ENCODE results near the gene AKNA.

DNA sequence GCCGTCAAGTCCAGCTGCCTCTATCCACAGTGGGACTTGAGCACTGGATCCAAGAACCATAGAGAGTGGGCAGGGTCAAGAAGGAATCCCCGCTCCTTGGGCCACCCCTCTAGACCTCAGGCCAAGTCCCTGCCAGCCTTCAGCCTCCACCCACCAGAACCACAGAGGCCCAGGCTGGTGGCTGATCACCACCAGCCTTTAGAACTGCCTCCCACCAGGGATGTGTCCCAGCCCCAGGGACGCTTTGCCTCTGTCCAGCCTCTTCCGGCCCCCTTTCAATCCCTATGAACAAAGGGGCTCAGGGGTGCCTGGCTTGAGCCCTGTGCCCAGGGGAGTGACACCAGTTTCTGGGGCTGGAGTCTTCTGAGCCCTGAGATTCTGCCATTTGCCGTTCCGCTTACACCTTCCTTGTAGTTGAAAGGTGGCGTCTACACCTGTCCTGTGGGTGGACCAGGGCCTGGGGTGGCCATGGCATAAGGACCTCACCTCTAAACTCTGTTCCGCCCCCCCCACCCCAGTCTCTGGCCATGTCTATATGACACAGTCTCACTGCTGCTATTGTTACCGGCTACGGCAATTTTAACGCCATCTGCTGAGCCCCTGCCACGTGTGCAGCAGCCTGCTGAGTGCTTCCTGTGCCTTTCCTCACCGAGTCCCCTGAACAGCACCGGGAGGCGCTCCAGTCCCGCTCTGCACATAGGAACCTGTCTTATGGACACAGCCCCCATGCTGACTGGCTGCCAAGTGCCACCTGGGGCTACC lies 100.6 kb downstream of the AKNA start:
- TF ChIP-seq POLR2A (IDR thresholded peaks at IDR 0.05), result no peak
- no peak for TF ChIP-seq CTCF (IDR thresholded peaks at IDR 0.05)
- TF ChIP-seq POLR2AphosphoS5 (IDR thresholded peaks at IDR 0.05; ENCODE audit: insufficient read depth in 1 of 2, low read depth in 1 of 2), result no peak

All from vagina (tissue), 2 donors.